ENCODE results near the gene EPHB2. TPM values are rescaled to one million over a fixed set of nuclear protein-coding genes. Genes with fewer than 3 reads are reported as not detected.

The EPHB2 gene
- total and polyA plus RNA-seq, 2 of the 4 experiments (the other 2 are of a cell fraction) = 52.3 to 58.8 TPM

DNA sequence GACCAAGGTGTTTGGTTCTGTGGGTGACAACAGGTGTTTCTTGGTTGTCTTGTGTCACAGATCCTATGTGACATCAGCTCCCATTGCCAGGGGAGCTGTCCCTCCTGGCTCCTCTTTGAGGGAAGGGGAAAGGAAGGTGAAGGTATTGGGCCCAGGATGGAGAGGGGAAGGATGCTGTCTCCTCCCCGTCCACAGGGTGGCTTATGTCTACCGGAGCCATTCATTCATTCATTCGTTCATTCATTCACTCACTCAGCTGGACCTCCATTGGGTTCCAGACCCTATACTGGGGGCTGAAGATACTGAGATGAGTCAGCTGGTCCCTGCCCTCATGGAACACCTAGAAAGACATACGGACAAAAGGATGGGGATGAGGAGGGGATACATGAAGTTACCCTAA lies 38.9 kb downstream of the EPHB2 start:
- dilution Hi-C loops (cut with HindIII; ENCODE audit: low sequenced_read_pairs, unreplicated experiment) (no loop called here), in situ Hi-C loops (cut with MboI; ENCODE audit: low sequenced_read_pairs) (no loop called here), intact Hi-C loops (cut with micrococcal nuclease) (no loop called here)
- Histone ChIP-seq H3K9ac (ENCODE audit: low read depth, low read length) (no peak overlapping the region), H4K91ac (ENCODE audit: insufficient read depth, low read depth, low read length) (peak overlapping the region; percentile 78), H3K9me1 (ENCODE audit: insufficient read depth, low read length) (peaks cover 59% of the 10 kb centered on the region), H2BK120ac (ENCODE audit: low read depth, low read length) (peak overlapping the region; percentile 89), H4K8ac (ENCODE audit: low read depth in 2 of 2, low read length in 2 of 2) (peak overlapping the region; percentile 1 to 62; a peak in 2 of 4 replicates), H2AK5ac (ENCODE audit: low read depth, low read length) (peak overlapping the region; percentile 84), H3K4me1 (ENCODE audit: control insufficient read depth, insufficient read depth, low read length) (peaks cover 50% of the 10 kb centered on the region), H2AFZ (replicated peaks; ENCODE audit: low read length, poor library complexity) (no peak overlapping the region), H3K18ac (ENCODE audit: low read depth, low read length) (peak overlapping the region; percentile 25), H3K79me1 (ENCODE audit: low read depth in 1 of 2, low read length in 2 of 2) (peaks cover 43 to 63% of the 10 kb centered on the region in 2 experiments), H4K20me1 (ENCODE audit: insufficient read depth, low read length) (peaks cover 37% of the 10 kb centered on the region), H3K4ac (ENCODE audit: low read depth, low read length) (peak overlapping the region; percentile 90), H3K4me2 (ENCODE audit: low read depth, low read length) (no peak overlapping the region), H3K56ac (ENCODE audit: extremely low read depth, insufficient read depth, low read length) (peak overlapping the region; percentile 60; the same call in 1 of the 2 replicates), H2AK9ac (replicated peaks; ENCODE audit: low read depth, low read length, poor library complexity) (no peak overlapping the region), H3K4me3 (ENCODE audit: insufficient read depth, low read depth, low read length) (no peak overlapping the region), H2BK20ac (ENCODE audit: low read depth, low read length) (peak overlapping the region; percentile 79), H2BK5ac (ENCODE audit: low read depth, low read length, poor library complexity, severe bottlenecking) (peak overlapping the region; percentile 78), H3K27ac (ENCODE audit: insufficient read depth, low read length) (peak overlapping the region; percentile 73), H3K27me3 (ENCODE audit: control insufficient read depth, insufficient read depth, low read length) (no peaks in the 10 kb centered on the region), H3K36me3 (ENCODE audit: control insufficient read depth, insufficient read depth, low read length) (no peaks in the 10 kb centered on the region), H2BK15ac (ENCODE audit: low read depth, low read length) (peak overlapping the region; percentile 26), H3K14ac (replicated peaks; ENCODE audit: low read depth, low read length) (peak overlapping the region; percentile 31), H3K9me3 (ENCODE audit: control insufficient read depth, insufficient read depth, low read length) (no peaks in the 10 kb centered on the region), H3K23ac (ENCODE audit: low read depth, low read length) (peak overlapping the region; percentile 46), H4K5ac (ENCODE audit: low read depth, low read length) (peak overlapping the region; percentile 18; the same call in 1 of the 2 replicates)
- TF ChIP-seq BHLHE40 (IDR thresholded peaks at IDR 0.05; ENCODE audit: low read depth, low read length) = no peak
- TF ChIP-seq NFE2L2 (IDR thresholded peaks at IDR 0.05; ENCODE audit: low read depth, low read length) = no peak
- TF ChIP-seq SMC3 (IDR thresholded peaks at IDR 0.05; ENCODE audit: low read depth, low read length) = no peak
- no TSS peak for BruUV-seq (replicated peaks)
- no CpG with 5 or more reads among the region's 4 CpGs for WGBS, 2 experiments (ENCODE audit: extremely low coverage in 2 of 2, insufficient read length in 1 of 2)
- ChIA-PET POLR2A (ENCODE audit: unreplicated experiment) (no interaction called here), CTCF (interaction anchor here (0.6 kb wide), 1 partner anchor 1106 kb away, joined by 4 read pairs; no protein-coding TSS in a partner anchor)
- ATAC-seq (ENCODE audit: low read depth) = no peak
- no peak for DNase-seq

All from IMR-90 (cell line).